MM.1S (cell line): ENCODE results near the gene AP2A2.
"Not testable (repeated sequence)": the region's sequence is repeated elsewhere in the genome, so short reads cannot be mapped to it uniquely, and the experiment has no call there.

Experiments used
- DNase-seq: peaks from one replicate; pipeline ENCODE4 v3.0.0-alpha.2; 2015
- H2AFZ ChIP-seq: fragments of 300-600 bp; sonication (generic); 2 replicates; pipeline ENCODE4 v1.6.0; 2016; ENCODE audit warnings: antibody characterized with exemption, low read length
- H3F3A ChIP-seq: fragments of 300-600 bp; sonication (generic); 2 replicates; pipeline ENCODE4 v1.6.1; 2016; ENCODE audit warnings: mild to moderate bottlenecking, antibody characterized with exemption, low read length, moderate library complexity, mixed read lengths; ENCODE audit not compliant: insufficient read depth
- H3K27ac ChIP-seq: fragments of 300-600 bp; sonication (generic); 2 replicates; pipeline ENCODE4 v1.5.1; 2016; ENCODE audit warnings: mild to moderate bottlenecking, low read length
- H3K27me3 ChIP-seq: fragments of 300-600 bp; sonication (generic); replicated peaks from 2 replicates; pipeline ENCODE4 v1.6.0; 2016; ENCODE audit warnings: low read length; ENCODE audit not compliant: insufficient read depth
- H3K36me3 ChIP-seq: fragments of 300-600 bp; sonication (generic); replicated peaks from 2 replicates; pipeline ENCODE4 v1.6.1; 2016; ENCODE audit warnings: mild to moderate bottlenecking, low read length, mixed read lengths; ENCODE audit not compliant: insufficient read depth
- H3K4me1 ChIP-seq: fragments of 300-600 bp; sonication (generic); 2 replicates; pipeline ENCODE4 v1.6.1; 2016; ENCODE audit warnings: low read length, mixed read lengths
- H3K4me2 ChIP-seq: fragments of 300-600 bp; sonication (generic); 2 replicates; pipeline ENCODE4 v1.6.0; 2016; ENCODE audit warnings: low read depth, low read length
- H3K4me3 ChIP-seq: fragments of 300-600 bp; sonication (generic); 2 replicates; pipeline ENCODE4 v1.5.1; 2016; ENCODE audit warnings: low read length, mixed read lengths
- H3K79me2 ChIP-seq: fragments of 300-600 bp; sonication (generic); 2 replicates; pipeline ENCODE4 v1.6.1; 2016; ENCODE audit warnings: mixed run types, low read length, mixed read lengths
- H3K9ac ChIP-seq: fragments of 300-600 bp; sonication (generic); 2 replicates; pipeline ENCODE4 v1.6.1; 2016; ENCODE audit warnings: low read length, mixed read lengths
- H3K9me2 ChIP-seq: fragments of 300-600 bp; sonication (generic); replicated peaks from 2 replicates; pipeline ENCODE4 v1.6.1; 2016; ENCODE audit warnings: mild to moderate bottlenecking, low read length, mixed read lengths; ENCODE audit not compliant: insufficient read depth
- H3K9me3 ChIP-seq: fragments of 300-600 bp; sonication (generic); replicated peaks from 2 replicates; pipeline ENCODE4 v1.6.1; 2016; ENCODE audit warnings: mild to moderate bottlenecking, low read length, mixed read lengths; ENCODE audit not compliant: insufficient read depth
- H4K20me1 ChIP-seq: fragments of 300-600 bp; sonication (generic); 2 replicates; pipeline ENCODE4 v1.6.1; 2016; ENCODE audit warnings: mild to moderate bottlenecking, low read length, moderate library complexity, mixed read lengths; ENCODE audit not compliant: insufficient read depth
- CTCF ChIP-seq: fragments of 300-600 bp; sonication (generic); IDR thresholded peaks from 2 replicates; pipeline ENCODE4 v1.5.1; 2016; ENCODE audit warnings: antibody characterized with exemption, low read length, mixed read lengths
- EZH2 ChIP-seq: fragments of 300-600 bp; sonication (generic); optimal IDR thresholded peaks from 2 replicates; pipeline ENCODE3; 2017; ENCODE audit warnings: low read depth, mild to moderate bottlenecking, antibody characterized with exemption, low read length, mixed read lengths
- EZH2phosphoT487 ChIP-seq: fragments of 300-600 bp; sonication (generic); IDR thresholded peaks from 2 replicates; pipeline ENCODE4 v1.6.1; 2018; ENCODE audit warnings: antibody characterized with exemption, low read length

The AP2A2 gene

GRCh38 chr11:959027-959426 lies 33.4 kb downstream of the AP2A2 start:
- Histone ChIP-seq H3K4me2 (no peak overlapping the region), H2AFZ (no peak overlapping the region), H3K9me2 (no peaks in the 10 kb centered on the region), H3K9me3 (no peaks in the 10 kb centered on the region), H3K4me3 (no peak overlapping the region), H3K27me3 (no peaks in the 10 kb centered on the region), H3K9ac (no peak overlapping the region), H4K20me1 (peaks cover 7% of the 10 kb centered on the region; the same call in 1 of the 2 replicates), H3F3A (no peaks in the 10 kb centered on the region), H3K4me1 (no peaks in the 10 kb centered on the region), H3K27ac (no peak overlapping the region), H3K36me3 (peaks cover 6% of the 10 kb centered on the region), H3K79me2 (peaks cover 58% of the 10 kb centered on the region)
- no peak for TF ChIP-seq EZH2phosphoT487
- no peak for TF ChIP-seq CTCF
- no peak for TF ChIP-seq EZH2
- DNase-seq, result no peak

- Histone ChIP-seq H3K9me2 (no peaks in the 10 kb centered on the region), H3K9ac (no peak overlapping the region), H3K79me2 (peaks cover 54% of the 10 kb centered on the region), H3K36me3 (peaks cover 6% of the 10 kb centered on the region), H3F3A (no peaks in the 10 kb centered on the region), H3K4me3 (no peak overlapping the region), H3K9me3 (no peaks in the 10 kb centered on the region), H3K4me1 (no peaks in the 10 kb centered on the region), H3K27me3 (no peaks in the 10 kb centered on the region), H2AFZ (no peak overlapping the region), H3K27ac (no peak overlapping the region), H4K20me1 (0 out of 2 replicates have a peak, but pooled peaks cover 4% of the 10 kb centered on the region), H3K4me2 (no peak overlapping the region)
- no peak for DNase-seq
- no peak for TF ChIP-seq EZH2phosphoT487
These were observed 33.9 kb downstream of the AP2A2 start for GRCh38 chr11:959608-960007.

- not testable (repeated sequence) for H3K9me3 ChIP-seq, H3K36me3 ChIP-seq, H2AFZ ChIP-seq, H3F3A ChIP-seq, DNase-seq, H3K9ac ChIP-seq, H3K4me1 ChIP-seq, H3K4me3 ChIP-seq, H4K20me1 ChIP-seq, H3K27me3 ChIP-seq, H3K4me2 ChIP-seq, H3K27ac ChIP-seq, H3K9me2 ChIP-seq
- H3K79me2 ChIP-seq, result peaks cover 47% of the 10 kb centered on the region
These were observed 35.7 kb downstream of the AP2A2 start for GRCh38 chr11:961310-961920.

GRCh38 chr11:961921-962320 lies 36.3 kb downstream of the AP2A2 start:
- TF ChIP-seq CTCF (no peak), EZH2 (no peak), EZH2phosphoT487 (no peak)
- H3K4me3 ChIP-seq, result no peak overlapping the region
- peaks cover 44% of the 10 kb centered on the region for H3K79me2 ChIP-seq
- no peaks in the 10 kb centered on the region for H3K9me2 ChIP-seq
- no peak overlapping the region for H2AFZ ChIP-seq
- no peak overlapping the region for H3K27ac ChIP-seq
- no peaks in the 10 kb centered on the region for H3K4me1 ChIP-seq
- H3K9ac ChIP-seq, result no peak overlapping the region
- DNase-seq, result no peak
- no peaks in the 10 kb centered on the region for H3K27me3 ChIP-seq
- H3F3A ChIP-seq, result no peaks in the 10 kb centered on the region
- H3K9me3 ChIP-seq, result no peaks in the 10 kb centered on the region
- H4K20me1 ChIP-seq, result 0 out of 2 replicates have a peak, but pooled peaks cover under 1% of the 10 kb centered on the region
- peaks cover 6% of the 10 kb centered on the region for H3K36me3 ChIP-seq
- H3K4me2 ChIP-seq, result no peak overlapping the region
